Measurements from ENCODE around the gene EPHA4. TPM values are rescaled to one million over a fixed set of nuclear protein-coding genes. Genes with fewer than 3 reads are reported as not detected.

EPHA4 gene
- total RNA-seq, 1 donor from 2014 or later = 16.8 TPM

DNA sequence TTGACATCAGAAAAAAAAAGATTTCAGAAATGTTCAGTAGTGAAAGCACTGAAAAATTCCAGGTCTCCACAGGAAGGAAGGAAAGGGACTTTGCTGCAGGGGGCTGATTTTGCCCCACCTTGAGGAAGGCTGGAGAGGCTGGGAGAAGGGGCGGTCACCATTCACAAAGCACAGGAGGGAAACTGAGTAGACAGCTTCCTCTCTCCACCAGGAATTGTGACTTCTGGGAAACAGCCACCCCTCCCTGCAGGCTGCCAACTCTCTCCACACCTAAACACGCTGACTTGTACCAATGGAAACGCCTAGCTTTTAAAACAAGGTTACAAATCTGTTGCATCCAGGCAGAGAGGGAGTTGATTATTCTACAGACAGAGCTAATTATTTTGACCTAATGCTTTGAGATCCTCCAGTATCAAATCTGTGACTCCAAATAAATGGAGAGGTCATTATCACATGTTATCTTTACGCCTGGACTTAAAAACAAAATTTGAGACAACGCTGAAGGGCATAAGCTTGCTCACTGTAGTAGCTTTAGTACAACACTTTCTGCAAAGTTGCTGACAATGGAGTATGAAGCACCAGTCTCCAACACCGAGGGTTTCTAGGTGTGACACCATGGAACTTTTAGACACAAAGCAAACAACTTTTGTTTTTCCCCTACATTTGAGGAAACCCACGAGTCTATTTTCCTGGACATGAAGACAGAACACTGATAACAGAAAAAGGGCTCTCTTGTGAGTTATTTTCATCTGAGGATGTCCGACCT, 42.7 kb downstream of the EPHA4 start:
- Mint-ChIP-seq H3K27ac (ENCODE audit: unreplicated experiment) (no peak overlapping the region), H3K9me3 (ENCODE audit: unreplicated experiment) (no peaks in the 10 kb centered on the region), H3K27me3 (ENCODE audit: unreplicated experiment) (no peaks in the 10 kb centered on the region), H3K4me1 (ENCODE audit: unreplicated experiment) (peaks cover 25% of the 10 kb centered on the region), H3K4me3 (ENCODE audit: unreplicated experiment) (no peak overlapping the region), H3K36me3 (ENCODE audit: unreplicated experiment) (no peaks in the 10 kb centered on the region)
- no peak for TF ChIP-seq CTCF (IDR thresholded peaks at IDR 0.05)
- no peak for DNase-seq (ENCODE audit: extremely low spot score, unreplicated experiment)

- H3K9me3 Mint-ChIP-seq (ENCODE audit: unreplicated experiment) = no peaks in the 10 kb centered on the region
- H3K27me3 Mint-ChIP-seq (ENCODE audit: unreplicated experiment) = no peaks in the 10 kb centered on the region
- peaks cover 25% of the 10 kb centered on the region for H3K4me1 Mint-ChIP-seq (ENCODE audit: unreplicated experiment)
- H3K4me3 Mint-ChIP-seq (ENCODE audit: unreplicated experiment) = no peak overlapping the region
- H3K27ac Mint-ChIP-seq (ENCODE audit: unreplicated experiment) = no peak overlapping the region
- no peaks in the 10 kb centered on the region for H3K36me3 Mint-ChIP-seq (ENCODE audit: unreplicated experiment)
- no peak for TF ChIP-seq CTCF (IDR thresholded peaks at IDR 0.05)
- DNase-seq (ENCODE audit: extremely low spot score, unreplicated experiment) = no peak
Measured at GRCh38 chr2:221527776-221528309, 44.3 kb downstream of the EPHA4 start.

DNA sequence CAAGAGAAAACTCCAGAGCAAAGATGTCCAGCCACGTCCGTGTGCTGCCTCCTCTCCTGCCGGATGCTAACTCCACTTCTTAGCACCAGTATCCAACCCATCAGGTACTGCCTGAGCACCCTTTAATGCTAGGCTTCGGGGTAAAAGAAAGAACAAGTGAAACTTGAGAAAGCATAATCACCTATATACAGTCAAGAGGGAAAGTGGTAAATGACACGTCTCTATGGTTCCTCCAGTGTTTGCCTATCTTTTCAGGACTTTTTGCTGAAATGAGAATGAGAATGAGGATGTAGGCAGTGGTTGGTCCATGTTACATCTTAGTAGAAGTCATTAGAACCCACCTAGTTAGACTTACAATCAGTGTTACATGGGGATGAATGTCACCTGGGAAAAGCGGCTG, 47.9 kb downstream of the EPHA4 start:
- TF ChIP-seq CTCF (IDR thresholded peaks at IDR 0.05) = no peak
- no peaks in the 10 kb centered on the region for H3K27me3 Mint-ChIP-seq (ENCODE audit: unreplicated experiment)
- peaks cover 2% of the 10 kb centered on the region for H3K36me3 Mint-ChIP-seq (ENCODE audit: unreplicated experiment)
- H3K4me3 Mint-ChIP-seq (ENCODE audit: unreplicated experiment) = no peak overlapping the region
- H3K9me3 Mint-ChIP-seq (ENCODE audit: unreplicated experiment) = no peaks in the 10 kb centered on the region
- peaks cover 3% of the 10 kb centered on the region for H3K4me1 Mint-ChIP-seq (ENCODE audit: unreplicated experiment)
- no peak overlapping the region for H3K27ac Mint-ChIP-seq (ENCODE audit: unreplicated experiment)
- no peak for DNase-seq (ENCODE audit: extremely low spot score, unreplicated experiment)

- Mint-ChIP-seq H3K4me3 (ENCODE audit: unreplicated experiment) (no peak overlapping the region), H3K4me1 (ENCODE audit: unreplicated experiment) (no peaks in the 10 kb centered on the region), H3K27ac (ENCODE audit: unreplicated experiment) (no peak overlapping the region), H3K9me3 (ENCODE audit: unreplicated experiment) (no peaks in the 10 kb centered on the region), H3K36me3 (ENCODE audit: unreplicated experiment) (peaks cover 2% of the 10 kb centered on the region), H3K27me3 (ENCODE audit: unreplicated experiment) (no peaks in the 10 kb centered on the region)
- TF ChIP-seq CTCF (IDR thresholded peaks at IDR 0.05) = no peak
- DNase-seq (ENCODE audit: extremely low spot score, unreplicated experiment) = no peak
Measured at GRCh38 chr2:221521233-221521845, 50.8 kb downstream of the EPHA4 start.

- no peak for TF ChIP-seq CTCF (IDR thresholded peaks at IDR 0.05)
- Mint-ChIP-seq H3K27me3 (ENCODE audit: unreplicated experiment) (no peaks in the 10 kb centered on the region), H3K36me3 (ENCODE audit: unreplicated experiment) (peaks cover 2% of the 10 kb centered on the region), H3K27ac (ENCODE audit: unreplicated experiment) (no peak overlapping the region), H3K4me3 (ENCODE audit: unreplicated experiment) (no peak overlapping the region), H3K9me3 (ENCODE audit: unreplicated experiment) (no peaks in the 10 kb centered on the region), H3K4me1 (ENCODE audit: unreplicated experiment) (peaks cover 7% of the 10 kb centered on the region)
- no peak for DNase-seq (ENCODE audit: extremely low spot score, unreplicated experiment)
Measured at GRCh38 chr2:221518935-221519625, 53.0 kb downstream of the EPHA4 start.

Data from osteocyte (in vitro differentiated cells).